H9 (cell line): Measurements from ENCODE around the gene CD28. TPM values are rescaled to one million over a fixed set of nuclear protein-coding genes. Genes with fewer than 3 reads are reported as not detected.
A peak's percentile ranks its signal among the peaks of the same experiment; 100 is the strongest.

Source experiments
- DNase-seq: peaks from one replicate; pipeline ENCODE4 v3.0.0-alpha.2; 2017
- H2AFZ ChIP-seq: one replicate; pipeline ENCODE4 v1.6.1; 2013; ENCODE audit warnings: mild to moderate bottlenecking, low read length, control low read depth, moderate library complexity
- H2AK5ac ChIP-seq: 2 replicates; pipeline ENCODE4 v1.6.1; 2013; ENCODE audit warnings: low read length, control low read depth, mixed read lengths; ENCODE audit not compliant: insufficient read length
- H2BK120ac ChIP-seq: one replicate; pipeline ENCODE4 v1.6.1; 2013; ENCODE audit warnings: low read depth, mild to moderate bottlenecking, low read length, control low read depth, inconsistent platforms; ENCODE audit not compliant: poor library complexity, severe bottlenecking
- H2BK12ac ChIP-seq: 2 replicates; pipeline ENCODE4 v1.6.1; 2013; ENCODE audit warnings: low read length, control low read depth, mixed read lengths, low read depth; ENCODE audit not compliant: insufficient read length
- H2BK15ac ChIP-seq: 2 replicates; pipeline ENCODE4 v1.6.1; 2013; ENCODE audit warnings: low read depth, low read length, control low read depth
- H2BK20ac ChIP-seq: one replicate; pipeline ENCODE4 v1.6.1; 2013; ENCODE audit warnings: low read depth, mild to moderate bottlenecking, low read length, control low read depth, inconsistent platforms; ENCODE audit not compliant: poor library complexity, severe bottlenecking
- H2BK5ac ChIP-seq: 2 replicates; pipeline ENCODE4 v1.6.1; 2013; ENCODE audit warnings: low read length, control low read depth, mixed read lengths; ENCODE audit not compliant: insufficient read length
- H3K14ac ChIP-seq: 2 replicates; pipeline ENCODE4 v1.6.1; 2013; ENCODE audit warnings: low read length, control low read depth; ENCODE audit not compliant: insufficient read depth
- H3K18ac ChIP-seq: 2 replicates; pipeline ENCODE4 v1.6.1; 2013; ENCODE audit warnings: low read depth, mild to moderate bottlenecking, mixed read lengths, low read length, control low read depth; ENCODE audit not compliant: insufficient read length
- H3K23ac ChIP-seq: 2 replicates; pipeline ENCODE4 v1.6.1; 2013; ENCODE audit warnings: low read length, control low read depth, mixed read lengths, low read depth; ENCODE audit not compliant: insufficient read length
- H3K23me2 ChIP-seq: 2 replicates; pipeline ENCODE4 v1.6.1; 2013; ENCODE audit warnings: low read depth, mild to moderate bottlenecking, mixed read lengths, low read length, control low read depth; ENCODE audit not compliant: insufficient read length, poor library complexity, severe bottlenecking
- H3K27ac ChIP-seq: 2 replicates; pipeline ENCODE4 v1.5.1; 2013; ENCODE audit warnings: low read length, control low read depth, mixed read lengths, low read depth; ENCODE audit not compliant: insufficient read length
- H3K27me3 ChIP-seq: 2 replicates; pipeline ENCODE4 v1.6.1; 2013; ENCODE audit warnings: low read length, control low read depth, inconsistent platforms; ENCODE audit not compliant: insufficient read depth
- H3K4ac ChIP-seq: 2 replicates; pipeline ENCODE4 v1.6.1; 2013; ENCODE audit warnings: low read depth, mild to moderate bottlenecking, control low read depth, inconsistent platforms, low read length, moderate library complexity
- H3K4me1 ChIP-seq: 2 replicates; pipeline ENCODE4 v1.6.1; 2013; ENCODE audit warnings: low read length, control low read depth, inconsistent platforms; ENCODE audit not compliant: insufficient read depth
- H3K4me2 ChIP-seq: 2 replicates; pipeline ENCODE4 v1.6.1; 2013; ENCODE audit warnings: low read length, control low read depth, mixed read lengths; ENCODE audit not compliant: insufficient read length, insufficient read depth
- H3K56ac ChIP-seq: 2 replicates; pipeline ENCODE4 v1.6.1; 2013; ENCODE audit warnings: low read depth, mild to moderate bottlenecking, mixed read lengths, low read length, control low read depth; ENCODE audit not compliant: insufficient read length
- H3K79me1 ChIP-seq: 2 replicates; pipeline ENCODE4 v1.6.1; 2013; ENCODE audit warnings: low read depth, mild to moderate bottlenecking, moderate library complexity, low read length, control low read depth, inconsistent platforms; ENCODE audit not compliant: insufficient read depth, poor library complexity, severe bottlenecking
- H3K79me2 ChIP-seq: 2 replicates; pipeline ENCODE4 v1.6.1; 2013; ENCODE audit warnings: low read length, control low read depth, inconsistent platforms; ENCODE audit not compliant: insufficient read depth
- H3K9ac ChIP-seq: 2 replicates; pipeline ENCODE4 v1.6.1; 2013; ENCODE audit warnings: low read length, control low read depth, mixed read lengths; ENCODE audit not compliant: insufficient read length; ENCODE audit errors: extremely low read depth
- H3K9me3 ChIP-seq: one replicate; pipeline ENCODE4 v1.6.1; 2013; ENCODE audit warnings: low read depth, low read length, inconsistent platforms; ENCODE audit not compliant: control insufficient read depth
- H3T11ph ChIP-seq: one replicate; pipeline ENCODE4 v1.6.1; 2013; ENCODE audit warnings: mild to moderate bottlenecking, low read length, control low read depth, inconsistent platforms
- H4K20me1 ChIP-seq: one replicate; pipeline ENCODE4 v1.6.1; 2013; ENCODE audit not compliant: control insufficient read depth, insufficient read length, insufficient read depth
- H4K5ac ChIP-seq: 2 replicates; pipeline ENCODE4 v1.6.1; 2013; ENCODE audit warnings: low read depth, mild to moderate bottlenecking, mixed read lengths, low read length, control low read depth; ENCODE audit not compliant: insufficient read length
- H4K8ac ChIP-seq: replicated peaks from 2 replicates; pipeline ENCODE4 v1.6.1; 2013; ENCODE audit warnings: low read length, control low read depth, mixed read lengths, low read depth; ENCODE audit not compliant: insufficient read length
- H4K91ac ChIP-seq: 2 replicates; pipeline ENCODE4 v1.6.1; 2013; ENCODE audit warnings: low read depth, mild to moderate bottlenecking, moderate library complexity, mixed read lengths, low read length, control low read depth; ENCODE audit not compliant: insufficient read length
- H3K27ac Mint-ChIP-seq, 3 experiments: 2 replicates in 2 of 3; 3 replicates in 1 of 3; pipeline ENCODE4 v1.8.0; 2020 to 2021; ENCODE audit warnings: mixed read lengths in 3 of 3, mild to moderate bottlenecking in 1 of 3, moderate library complexity in 1 of 3
- H3K27me3 Mint-ChIP-seq: 2 replicates; pipeline ENCODE4 v1.8.0; 2021; ENCODE audit warnings: low read depth, mild to moderate bottlenecking, moderate library complexity, mixed read lengths
- H3K36me3 Mint-ChIP-seq, 3 experiments: 2 replicates in 2 of 3; 3 replicates in 1 of 3; pipeline ENCODE4 v1.8.0; 2020 to 2021; ENCODE audit warnings: low read depth in 3 of 3, mixed read lengths in 3 of 3; ENCODE audit not compliant: insufficient read depth in 1 of 3
- H3K4me1 Mint-ChIP-seq, 2 experiments: 2 replicates each; pipeline ENCODE4 v1.8.0; 2020; ENCODE audit warnings: mixed read lengths in 2 of 2
- H3K4me3 Mint-ChIP-seq, 2 experiments: 2 replicates in 1 of 2; 3 replicates in 1 of 2; pipeline ENCODE4 v1.8.0; 2020 to 2021; ENCODE audit warnings: mild to moderate bottlenecking in 2 of 2, mixed read lengths in 2 of 2, moderate library complexity in 1 of 2
- H3K9me3 Mint-ChIP-seq, 2 experiments: 2 replicates in 1 of 2; 3 replicates in 1 of 2; pipeline ENCODE4 v1.8.0; 2020; ENCODE audit warnings: mild to moderate bottlenecking in 2 of 2, mixed read lengths in 2 of 2, moderate library complexity in 1 of 2
- CTCF ChIP-seq: fragments of 200-600 bp; sonication (generic); conservative IDR thresholded peaks from 3 replicates; pipeline ENCODE4 v1.8.0; 2021; ENCODE audit warnings: antibody characterized with exemption, mild to moderate bottlenecking
- WGBS: extraction: QIAGEN DNeasy Blood & Tissue Kit; methylation state at CpG from one replicate; pipeline ENCODE4 v1.1.7; 2013; ENCODE audit warnings: missing lambda C conversion rate, low lambda C conversion rate, mixed read lengths; ENCODE audit not compliant: insufficient read length; ENCODE audit errors: extremely low coverage; 5-methylcytosine and 5-hydroxymethylcytosine counted together
- total RNA-seq: library from RNA; stranded (reverse); gene quantifications from 2 replicates; pipeline ENCODE4 v1.2.1, GENCODE V29; 2021

The CD28 gene
- total RNA-seq, 1 experiment from 2014 or later, result not detected

GRCh38 chr2:203720915-203721672 lies 14.7 kb downstream of the CD28 start:
- H2AFZ ChIP-seq, result peak overlapping the region; percentile 86
- H2AK5ac ChIP-seq, result no peak overlapping the region
- no peak overlapping the region for H3K56ac ChIP-seq
- no peak overlapping the region for H2BK20ac ChIP-seq
- H3K9me3 ChIP-seq, result no peaks in the 10 kb centered on the region
- no peak overlapping the region for H4K91ac ChIP-seq
- H4K8ac ChIP-seq, result no peak overlapping the region
- H2BK15ac ChIP-seq, result no peak overlapping the region
- no peak overlapping the region for H3T11ph ChIP-seq
- H3K23ac ChIP-seq, result no peak overlapping the region
- H3K27me3 ChIP-seq, result no peaks in the 10 kb centered on the region
- no peaks in the 10 kb centered on the region for H3K79me1 ChIP-seq
- peak overlapping the region; percentile 61 for H3K27ac ChIP-seq
- H3K4me1 ChIP-seq, result peaks cover 10% of the 10 kb centered on the region; the same call in 1 of the 2 replicates
- no peak overlapping the region for H2BK120ac ChIP-seq
- H3K79me2 ChIP-seq, result no peaks in the 10 kb centered on the region
- no peak overlapping the region; a peak in 1 of 5 replicates for H3K4me3 Mint-ChIP-seq
- H3K27me3 Mint-ChIP-seq, result no peaks in the 10 kb centered on the region
- peak; percentile 24; the same call in 1 of the 3 replicates for TF ChIP-seq CTCF
- H3K27ac Mint-ChIP-seq, result peak overlapping the region in 2 of 3 experiments; percentile 94 to 96; a peak in 5 of 7 replicates
- peaks cover 0 to 12% (median 0%) of the 10 kb centered on the region in 3 experiments; a peak in 2 of 7 replicates for H3K36me3 Mint-ChIP-seq
- H3K4me2 ChIP-seq, result peak overlapping the region; percentile 13
- WGBS, result no CpG with 5 or more reads among the region's 6 CpGs
- no peak overlapping the region for H3K18ac ChIP-seq
- no peak overlapping the region for H2BK5ac ChIP-seq
- peaks cover 37 to 38% of the 10 kb centered on the region in 2 experiments for H3K4me1 Mint-ChIP-seq
- no peak overlapping the region for H3K4ac ChIP-seq
- no peak overlapping the region for H4K5ac ChIP-seq
- no peaks in the 10 kb centered on the region for H3K9me3 Mint-ChIP-seq
- no peaks in the 10 kb centered on the region for H4K20me1 ChIP-seq
- no peak overlapping the region for H3K9ac ChIP-seq
- H3K14ac ChIP-seq, result peak overlapping the region; percentile 63; the same call in 1 of the 2 replicates
- H3K23me2 ChIP-seq, result no peaks in the 10 kb centered on the region
- no peak overlapping the region for H2BK12ac ChIP-seq
- no peak for DNase-seq
